Stimulated activated memory B cell treated with anti-CD40 and anti-IgM and Interleukin-4, amounts not matched to agents 10 μg/mL and 1 μg/mL and 100 μg/mL, for 72 hours (primary cell): ENCODE measurements around the gene CDH4.

Source experiments
- ATAC-seq: fragments of 150-1000 bp; cut with Tn5 transposase; 2 replicates; pipeline ENCODE4 v1.10.0; 2021
- H3K27ac Mint-ChIP-seq: one replicate; pipeline ENCODE4 v1.8.0; 2022; ENCODE audit warnings: mild to moderate bottlenecking, mixed read lengths
- H3K27me3 Mint-ChIP-seq: one replicate; pipeline ENCODE4 v1.8.0; 2022; ENCODE audit warnings: mixed read lengths
- H3K36me3 Mint-ChIP-seq: one replicate; pipeline ENCODE4 v1.8.0; 2022; ENCODE audit warnings: mixed read lengths
- H3K4me1 Mint-ChIP-seq: one replicate; pipeline ENCODE4 v1.8.0; 2022; ENCODE audit warnings: mixed read lengths
- H3K4me3 Mint-ChIP-seq: one replicate; pipeline ENCODE4 v1.8.0; 2022; ENCODE audit warnings: mild to moderate bottlenecking, moderate library complexity, mixed read lengths
- H3K9me3 Mint-ChIP-seq: one replicate; pipeline ENCODE4 v1.8.0; 2022; ENCODE audit warnings: mixed read lengths

The CDH4 gene

DNA sequence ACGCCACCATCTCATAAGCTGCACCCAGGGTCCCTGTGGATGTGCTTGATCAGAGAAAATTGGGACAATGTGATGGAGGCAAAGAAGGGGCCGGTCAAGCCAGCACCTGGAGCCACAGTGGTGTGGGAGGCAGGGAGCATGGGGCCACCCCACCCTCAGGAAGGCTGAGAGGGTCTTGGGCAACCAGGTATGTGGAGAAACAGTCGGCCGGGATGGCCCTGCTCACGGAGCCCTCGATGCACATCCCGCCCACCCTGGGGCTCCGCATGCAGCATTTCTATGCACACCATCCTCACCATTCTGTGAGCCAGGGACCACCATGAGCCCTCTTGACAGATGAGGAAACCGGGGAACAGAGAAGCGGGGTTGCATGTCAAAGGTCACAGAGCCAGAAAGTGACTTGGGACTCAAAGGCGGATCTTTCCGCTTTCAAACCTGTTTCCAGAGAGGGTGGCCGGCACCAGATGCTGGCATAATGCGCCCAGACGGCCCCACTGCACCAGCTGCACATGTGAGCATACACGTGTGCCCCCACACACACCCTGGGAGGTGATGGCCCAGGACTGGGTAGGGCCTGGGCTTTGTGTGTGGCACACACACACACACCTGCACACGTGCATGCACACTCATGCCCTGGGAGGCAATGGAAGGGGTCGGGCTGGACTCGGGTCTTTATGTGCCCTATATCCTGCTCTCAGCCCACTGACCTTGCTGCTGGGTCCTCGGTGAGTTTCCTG is 415.2 kb downstream of the CDH4 start:
- ATAC-seq = no peak
- H3K27me3 Mint-ChIP-seq = no peaks in the 10 kb centered on the region
- no peak overlapping the region for H3K4me3 Mint-ChIP-seq
- H3K27ac Mint-ChIP-seq = no peak overlapping the region
- H3K36me3 Mint-ChIP-seq = no peaks in the 10 kb centered on the region
- no peaks in the 10 kb centered on the region for H3K4me1 Mint-ChIP-seq
- peaks cover 10% of the 10 kb centered on the region for H3K9me3 Mint-ChIP-seq

DNA sequence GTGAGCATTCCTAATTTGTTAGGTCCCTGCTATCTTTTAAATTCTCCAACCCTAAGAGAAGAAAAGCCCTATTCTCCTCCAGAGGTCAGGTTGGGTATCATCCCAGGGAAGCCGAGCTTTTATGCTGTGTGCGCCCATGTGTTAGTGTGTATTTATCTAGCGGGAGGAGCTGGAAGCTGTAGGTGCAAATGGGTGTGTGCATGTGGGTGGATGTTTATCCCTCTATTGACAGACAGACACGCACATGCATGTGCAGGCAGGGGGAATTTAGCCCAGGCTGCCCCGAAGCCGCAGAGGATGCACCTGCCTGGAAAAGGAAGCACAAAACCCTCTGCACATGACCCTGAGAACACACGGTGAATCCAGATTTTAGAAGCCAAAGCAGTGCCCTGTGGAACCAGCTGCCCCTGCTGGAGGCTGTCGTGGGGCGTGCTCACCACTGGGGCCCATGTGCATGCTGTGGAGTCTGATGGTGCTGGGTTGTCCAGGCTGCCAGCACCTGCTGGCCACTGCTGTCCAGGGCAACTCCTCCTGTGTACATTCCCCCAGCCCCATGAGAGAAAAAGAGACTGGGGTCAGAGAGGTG is 416.1 kb downstream of the CDH4 start:
- no peak for ATAC-seq
- Mint-ChIP-seq H3K27me3 (no peaks in the 10 kb centered on the region), H3K27ac (no peak overlapping the region), H3K9me3 (peaks cover 10% of the 10 kb centered on the region), H3K4me3 (no peak overlapping the region), H3K36me3 (no peaks in the 10 kb centered on the region), H3K4me1 (no peaks in the 10 kb centered on the region)

DNA sequence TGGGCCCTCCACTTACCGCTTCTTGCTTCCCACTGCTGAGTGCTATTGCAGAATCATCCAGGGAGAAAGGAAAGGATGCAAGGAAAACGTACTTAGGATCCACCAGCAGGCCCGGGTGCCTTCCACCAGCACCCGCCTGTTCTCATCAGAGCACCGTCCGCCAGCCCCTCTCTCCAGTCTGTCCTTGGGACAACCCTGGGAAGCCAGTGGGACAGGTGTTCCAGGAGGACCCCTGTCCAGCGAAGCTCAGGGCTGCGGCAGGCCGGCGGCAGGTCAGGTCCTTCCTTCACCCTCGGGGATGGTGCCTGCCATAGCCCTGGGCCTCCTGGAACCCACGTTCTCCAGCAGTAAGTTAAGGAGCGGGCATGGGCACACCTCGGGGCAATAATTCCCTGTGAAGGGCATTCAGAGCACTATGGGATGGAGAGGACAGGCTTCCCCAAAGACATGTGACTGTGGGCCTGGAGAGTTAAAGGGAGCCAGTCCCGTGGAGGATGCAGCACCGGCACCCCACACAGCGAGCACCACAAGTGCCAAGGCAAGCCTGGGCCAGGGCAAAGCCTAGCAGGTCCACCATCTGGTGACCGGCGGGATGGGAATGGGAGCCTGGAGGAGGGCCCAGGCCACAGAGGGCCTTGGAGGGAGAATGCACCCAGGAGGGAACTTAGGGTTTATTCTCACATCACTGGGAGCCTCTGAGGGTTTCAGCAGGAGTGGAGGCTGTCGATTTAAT is 416.9 kb downstream of the CDH4 start:
- H3K27ac Mint-ChIP-seq = no peak overlapping the region
- no peaks in the 10 kb centered on the region for H3K36me3 Mint-ChIP-seq
- no peak for ATAC-seq
- peaks cover 10% of the 10 kb centered on the region for H3K9me3 Mint-ChIP-seq
- no peaks in the 10 kb centered on the region for H3K27me3 Mint-ChIP-seq
- no peak overlapping the region for H3K4me3 Mint-ChIP-seq
- no peaks in the 10 kb centered on the region for H3K4me1 Mint-ChIP-seq

DNA sequence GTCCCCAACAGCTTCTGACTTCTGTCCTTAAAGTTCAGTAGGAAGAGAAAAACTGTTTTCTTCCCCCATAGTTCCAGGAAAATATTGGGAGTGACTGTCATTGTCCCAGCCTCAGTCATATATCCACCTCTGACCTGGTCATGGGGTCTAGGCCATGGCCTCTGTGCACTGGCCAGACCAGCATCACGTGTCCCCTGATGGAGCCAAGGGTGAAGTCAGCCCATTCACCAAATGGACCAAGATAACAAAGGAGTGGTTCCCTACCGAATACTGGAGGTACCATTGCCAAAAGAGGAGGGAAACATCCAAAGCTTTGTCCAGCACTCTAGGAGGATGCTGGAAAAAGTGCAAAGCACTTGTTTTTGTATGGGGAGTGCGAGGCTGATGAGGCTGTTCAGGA is 418.2 kb downstream of the CDH4 start:
- peaks cover 10% of the 10 kb centered on the region for H3K9me3 Mint-ChIP-seq
- no peaks in the 10 kb centered on the region for H3K27me3 Mint-ChIP-seq
- no peaks in the 10 kb centered on the region for H3K36me3 Mint-ChIP-seq
- no peak overlapping the region for H3K27ac Mint-ChIP-seq
- no peaks in the 10 kb centered on the region for H3K4me1 Mint-ChIP-seq
- H3K4me3 Mint-ChIP-seq = no peak overlapping the region
- ATAC-seq = no peak

DNA sequence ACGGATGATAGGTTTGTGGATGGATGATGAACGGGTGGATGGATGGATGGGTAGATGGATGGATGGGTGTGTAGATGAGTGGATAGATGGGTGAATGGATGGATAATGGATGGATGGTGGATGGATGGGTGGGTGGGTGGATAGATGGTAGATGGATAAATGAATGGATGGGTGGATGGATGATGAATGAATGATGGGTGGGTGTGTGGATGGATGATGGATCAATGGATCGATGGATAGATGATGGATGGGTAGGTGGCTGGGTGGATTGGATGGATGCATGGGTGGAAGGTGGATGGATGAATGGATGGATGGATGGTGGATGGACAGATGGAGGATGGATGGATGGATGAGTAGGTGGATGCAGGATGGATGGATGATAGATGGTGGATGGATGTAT is 419.5 kb downstream of the CDH4 start:
- Mint-ChIP-seq H3K27me3 (no peaks in the 10 kb centered on the region), H3K9me3 (peaks cover 10% of the 10 kb centered on the region), H3K4me3 (no peak overlapping the region), H3K27ac (no peak overlapping the region), H3K36me3 (no peaks in the 10 kb centered on the region), H3K4me1 (no peaks in the 10 kb centered on the region)
- ATAC-seq = no peak

DNA sequence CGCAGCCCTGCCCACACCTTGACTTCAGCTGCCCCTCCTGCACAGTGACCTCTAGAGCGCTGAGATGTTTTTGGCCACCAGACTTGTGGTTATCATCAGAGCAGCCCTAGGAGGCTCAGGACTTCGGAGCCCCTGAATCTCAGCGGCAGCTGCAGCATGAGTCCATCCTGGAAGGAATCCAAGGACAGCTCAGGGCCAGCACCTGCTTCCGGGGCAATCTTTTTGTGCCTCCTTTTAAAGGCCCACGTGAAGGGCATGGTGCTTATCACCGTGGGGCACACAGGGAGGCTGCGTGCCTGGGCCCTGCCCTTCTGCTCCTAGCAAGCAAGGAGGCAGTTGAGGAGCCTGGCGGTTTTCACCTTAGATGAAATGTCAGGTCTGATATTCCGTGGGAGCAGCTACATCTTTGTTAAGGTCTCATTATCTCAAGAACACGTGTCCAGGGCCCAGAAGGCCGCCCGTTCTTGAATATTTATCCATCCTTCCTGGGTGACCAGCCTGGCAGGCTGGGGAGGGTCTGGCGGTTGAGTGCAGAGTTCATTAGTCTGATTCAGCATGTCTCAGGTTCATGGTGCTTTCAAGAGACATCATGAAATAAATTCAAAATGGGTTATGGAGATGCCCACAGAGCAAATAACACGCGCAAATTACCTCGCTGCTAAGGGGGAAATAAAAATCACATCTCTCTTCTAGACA is 421.2 kb downstream of the CDH4 start:
- H3K27me3 Mint-ChIP-seq = no peaks in the 10 kb centered on the region

DNA sequence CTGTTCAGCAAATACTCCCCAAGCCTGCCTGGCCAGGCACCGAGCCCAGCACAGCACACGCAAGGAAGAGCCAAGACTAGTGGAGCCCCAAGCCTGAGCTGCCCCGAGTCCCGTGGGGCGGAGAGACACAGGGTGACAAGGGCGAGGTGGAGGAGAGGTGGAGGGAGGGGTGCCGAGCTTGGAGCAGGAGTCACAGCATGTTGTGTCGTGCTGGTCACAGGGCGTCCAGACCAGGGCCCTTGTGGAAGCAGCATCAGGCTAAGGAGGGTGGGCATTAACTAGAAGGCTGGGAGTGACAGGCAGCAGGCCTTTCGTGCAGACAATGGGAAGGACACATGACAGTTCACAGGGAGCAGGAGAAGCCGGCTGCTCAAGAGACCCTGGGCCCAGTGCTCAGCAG is 422.1 kb downstream of the CDH4 start:
- Mint-ChIP-seq H3K4me3 (no peak overlapping the region), H3K9me3 (peaks cover 16% of the 10 kb centered on the region), H3K36me3 (no peaks in the 10 kb centered on the region), H3K27me3 (no peaks in the 10 kb centered on the region), H3K27ac (no peak overlapping the region), H3K4me1 (no peaks in the 10 kb centered on the region)
- no peak for ATAC-seq

More for the DNA sequence above, 421.2 kb downstream of the CDH4 start:
- no peak overlapping the region for H3K4me3 Mint-ChIP-seq
- no peaks in the 10 kb centered on the region for H3K4me1 Mint-ChIP-seq
- no peaks in the 10 kb centered on the region for H3K36me3 Mint-ChIP-seq
- no peak for ATAC-seq
- H3K27ac Mint-ChIP-seq = no peak overlapping the region
- peaks cover 16% of the 10 kb centered on the region for H3K9me3 Mint-ChIP-seq

DNA sequence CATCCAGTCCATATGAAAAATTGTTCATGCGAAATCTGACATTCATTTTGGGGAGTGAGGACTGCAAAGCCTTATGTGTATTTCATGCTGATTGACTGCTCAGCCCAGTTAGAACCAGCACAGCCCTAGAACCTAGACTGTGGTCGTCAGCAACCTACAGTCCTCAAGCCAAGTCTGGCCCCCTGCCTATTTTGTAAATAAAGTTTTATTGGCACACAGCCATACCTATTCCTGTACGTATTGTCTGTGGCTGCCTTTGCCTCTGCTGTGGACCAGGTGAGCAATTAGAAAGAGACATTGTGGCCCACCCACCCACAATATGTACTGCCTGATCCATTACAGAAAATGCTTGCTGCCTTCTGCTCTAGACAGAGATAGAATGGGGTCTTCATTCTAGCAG is 422.6 kb downstream of the CDH4 start:
- no peak for ATAC-seq
- Mint-ChIP-seq H3K36me3 (no peaks in the 10 kb centered on the region), H3K27me3 (no peaks in the 10 kb centered on the region), H3K4me3 (no peak overlapping the region), H3K27ac (no peak overlapping the region), H3K9me3 (peaks cover 16% of the 10 kb centered on the region), H3K4me1 (no peaks in the 10 kb centered on the region)

DNA sequence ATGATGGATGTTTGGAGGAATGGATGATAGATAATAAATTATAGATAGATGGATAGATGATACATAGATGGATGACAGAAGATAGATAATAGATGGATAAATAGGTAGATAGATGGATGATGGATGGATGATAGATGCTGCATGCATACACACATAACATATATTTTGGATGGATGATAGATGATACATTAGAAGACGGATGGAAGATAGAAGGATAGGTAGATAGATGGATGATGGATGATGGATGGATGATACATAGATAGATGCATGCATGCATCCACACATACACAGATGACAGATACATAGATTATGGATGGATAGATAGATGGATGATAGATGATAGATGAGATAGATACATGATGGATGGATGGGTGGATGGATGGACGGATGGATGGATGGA is 425.9 kb downstream of the CDH4 start:
- H3K27ac Mint-ChIP-seq = no peak overlapping the region
- ATAC-seq = no peak
- H3K9me3 Mint-ChIP-seq = peaks cover 13% of the 10 kb centered on the region
- H3K4me1 Mint-ChIP-seq = no peaks in the 10 kb centered on the region
- H3K27me3 Mint-ChIP-seq = no peaks in the 10 kb centered on the region
- H3K4me3 Mint-ChIP-seq = no peak overlapping the region
- no peaks in the 10 kb centered on the region for H3K36me3 Mint-ChIP-seq

DNA sequence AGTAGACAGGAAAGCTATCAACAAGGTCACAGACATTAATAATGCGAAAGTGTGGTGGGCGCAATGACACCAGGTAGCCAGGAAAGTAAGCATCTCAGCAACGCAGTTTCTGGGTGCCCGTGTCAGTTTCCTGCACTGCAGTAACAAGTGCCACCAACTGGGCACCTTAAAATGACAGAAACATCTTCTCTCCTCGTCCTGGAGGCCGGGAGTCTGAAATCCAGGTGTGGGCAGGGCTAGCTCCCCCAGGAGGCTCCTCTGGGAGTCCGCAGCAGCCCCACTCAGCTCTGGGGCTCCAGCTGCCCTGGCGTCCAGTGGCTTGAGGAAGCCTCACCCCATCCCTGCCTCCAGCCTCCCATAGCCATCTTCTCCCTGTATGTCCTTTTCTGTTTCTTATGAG is 426.4 kb downstream of the CDH4 start:
- ATAC-seq = no peak
- Mint-ChIP-seq H3K4me3 (no peak overlapping the region), H3K36me3 (no peaks in the 10 kb centered on the region), H3K27ac (no peak overlapping the region), H3K27me3 (no peaks in the 10 kb centered on the region), H3K4me1 (no peaks in the 10 kb centered on the region), H3K9me3 (peaks cover 13% of the 10 kb centered on the region)

DNA sequence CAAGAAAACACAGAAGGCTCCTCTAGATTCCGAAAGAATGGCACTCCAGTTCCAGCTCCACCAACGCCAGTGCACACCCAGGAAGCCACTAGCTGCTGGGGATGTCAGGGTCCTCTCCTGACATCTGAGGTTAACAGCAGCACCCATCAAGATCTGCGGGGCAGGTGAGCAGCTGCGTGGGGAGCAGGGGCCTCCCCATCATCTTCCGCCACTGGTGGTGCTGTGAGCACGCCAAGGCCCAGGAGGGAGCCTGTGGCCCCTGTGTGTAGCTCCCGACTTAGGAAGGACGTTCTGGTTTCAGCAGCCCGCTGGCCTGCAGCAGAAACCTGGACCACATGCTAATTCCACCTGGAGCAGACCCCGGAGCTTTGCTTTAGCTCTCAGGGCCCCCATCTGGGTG is 427.4 kb downstream of the CDH4 start:
- H3K27ac Mint-ChIP-seq = no peak overlapping the region
- H3K4me1 Mint-ChIP-seq = no peaks in the 10 kb centered on the region
- no peaks in the 10 kb centered on the region for H3K27me3 Mint-ChIP-seq
- H3K9me3 Mint-ChIP-seq = peaks cover 13% of the 10 kb centered on the region
- no peak overlapping the region for H3K4me3 Mint-ChIP-seq
- no peaks in the 10 kb centered on the region for H3K36me3 Mint-ChIP-seq
- no peak for ATAC-seq

DNA sequence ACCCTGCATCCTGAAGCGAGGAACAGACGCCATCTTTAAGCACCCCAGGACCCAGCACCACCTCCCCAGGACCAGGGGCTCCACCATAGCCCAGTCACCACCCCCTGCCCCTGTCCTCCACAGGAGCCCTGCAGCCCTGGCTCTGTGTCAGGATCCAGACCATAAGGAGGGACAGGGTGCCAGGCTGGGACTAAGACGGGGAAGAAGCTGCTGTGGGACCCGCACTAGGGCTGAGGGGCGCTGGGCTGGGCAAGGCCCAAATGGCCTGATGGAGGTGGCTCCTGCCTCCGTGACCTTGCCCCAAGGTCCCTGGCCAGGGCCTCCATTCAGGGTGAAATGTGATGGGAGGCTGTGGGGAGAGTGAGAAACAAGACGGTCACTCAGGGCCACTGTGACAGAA is 428.0 kb downstream of the CDH4 start:
- peak; percentile 10 for ATAC-seq
- Mint-ChIP-seq H3K4me3 (no peak overlapping the region), H3K27me3 (no peaks in the 10 kb centered on the region)

DNA sequence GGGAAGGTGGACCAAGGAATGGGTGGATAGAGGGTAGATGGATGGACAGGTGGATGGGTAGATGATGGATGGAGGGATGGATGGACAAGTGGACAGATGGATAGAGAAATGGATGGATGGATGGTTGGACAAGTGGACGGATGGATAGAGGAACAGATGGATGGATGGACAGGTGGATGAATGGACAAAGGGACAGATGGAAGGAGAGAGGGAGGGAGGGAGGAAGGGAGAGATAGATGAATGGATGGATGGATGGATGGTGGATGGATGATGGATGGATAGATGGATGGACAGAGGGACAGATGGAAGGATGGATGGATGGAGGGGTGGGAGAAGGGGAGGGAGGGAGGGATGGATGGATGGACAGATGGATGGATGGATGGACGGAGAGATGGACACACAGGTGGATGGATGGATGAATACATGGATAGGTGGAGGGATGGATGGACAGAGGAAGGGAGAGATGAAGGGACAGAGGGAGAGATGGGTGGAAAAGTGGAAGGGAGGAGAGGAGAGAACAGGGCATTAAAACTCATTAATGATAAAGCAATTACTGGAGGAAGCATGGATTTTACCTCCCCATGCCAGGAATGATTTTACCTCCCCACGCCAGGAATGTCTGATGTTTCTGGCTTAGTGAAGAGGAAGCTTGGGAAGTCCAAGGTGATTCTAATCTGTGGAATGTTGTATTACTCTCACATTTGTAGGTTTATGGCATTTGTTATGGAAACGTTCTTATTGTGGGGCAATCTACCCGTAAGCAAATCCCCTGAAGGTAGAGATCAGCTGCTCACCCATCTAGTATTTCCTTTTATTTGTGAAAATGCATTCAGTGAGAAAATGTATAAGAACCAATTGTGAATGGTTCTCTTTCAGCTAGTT is 430.3 kb downstream of the CDH4 start:
- Mint-ChIP-seq H3K27me3 (no peaks in the 10 kb centered on the region), H3K4me1 (no peaks in the 10 kb centered on the region), H3K9me3 (peaks cover 16% of the 10 kb centered on the region), H3K27ac (no peak overlapping the region), H3K36me3 (no peaks in the 10 kb centered on the region), H3K4me3 (no peak overlapping the region)
- no peak for ATAC-seq

More for the DNA sequence above, 428.0 kb downstream of the CDH4 start:
- peaks cover 13% of the 10 kb centered on the region for H3K9me3 Mint-ChIP-seq
- no peak overlapping the region for H3K27ac Mint-ChIP-seq
- no peaks in the 10 kb centered on the region for H3K36me3 Mint-ChIP-seq
- H3K4me1 Mint-ChIP-seq = no peaks in the 10 kb centered on the region

DNA sequence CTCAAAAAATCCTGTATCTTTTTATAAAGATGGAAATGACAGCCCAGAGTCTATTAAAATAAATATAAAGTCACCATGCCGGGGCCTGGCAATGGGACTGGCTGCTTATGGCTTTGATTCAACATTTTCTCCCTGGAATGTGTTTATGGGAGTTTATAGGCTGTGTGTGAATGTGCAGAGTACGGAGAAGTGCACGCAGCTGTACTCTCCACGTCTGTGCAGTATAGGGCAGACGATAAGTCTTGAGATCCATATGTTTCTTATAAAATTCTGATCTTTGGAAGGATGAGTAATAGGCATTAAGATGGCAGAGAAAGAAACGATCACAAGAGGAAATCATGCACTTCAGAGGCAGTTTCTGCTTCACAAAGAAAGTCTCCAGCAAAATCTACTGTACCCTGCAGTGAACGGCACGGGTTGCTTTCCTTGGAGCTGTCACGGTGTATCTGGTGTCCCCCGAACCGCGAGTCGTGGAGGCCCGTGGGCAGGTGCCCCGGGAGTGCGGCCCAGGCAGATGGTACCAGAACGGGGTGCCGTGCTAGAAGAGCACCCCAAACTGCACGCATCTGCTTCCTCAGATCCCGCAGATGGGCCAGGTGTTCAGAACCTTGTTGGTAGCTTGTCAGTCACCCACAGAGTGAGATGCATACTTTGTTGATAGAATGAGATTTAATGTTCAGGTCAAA is 431.1 kb downstream of the CDH4 start:
- Mint-ChIP-seq H3K4me3 (no peak overlapping the region), H3K4me1 (no peaks in the 10 kb centered on the region), H3K9me3 (peaks cover 9% of the 10 kb centered on the region), H3K27ac (no peak overlapping the region), H3K27me3 (no peaks in the 10 kb centered on the region), H3K36me3 (no peaks in the 10 kb centered on the region)
- ATAC-seq = no peak
